GM18861 (cell line): Measurements from ENCODE around the gene PTTG1IP2.
"Not testable (repeated sequence)": the region's sequence is repeated elsewhere in the genome, so short reads cannot be mapped to it uniquely, and the experiment has no call there.

Experiments used
- ATAC-seq: cut with Tn5 transposase; IDR thresholded peaks from one replicate; pipeline ENCODE4 v1.9.1; 2021; ENCODE audit not compliant: unreplicated experiment

PTTG1IP2 gene

DNA sequence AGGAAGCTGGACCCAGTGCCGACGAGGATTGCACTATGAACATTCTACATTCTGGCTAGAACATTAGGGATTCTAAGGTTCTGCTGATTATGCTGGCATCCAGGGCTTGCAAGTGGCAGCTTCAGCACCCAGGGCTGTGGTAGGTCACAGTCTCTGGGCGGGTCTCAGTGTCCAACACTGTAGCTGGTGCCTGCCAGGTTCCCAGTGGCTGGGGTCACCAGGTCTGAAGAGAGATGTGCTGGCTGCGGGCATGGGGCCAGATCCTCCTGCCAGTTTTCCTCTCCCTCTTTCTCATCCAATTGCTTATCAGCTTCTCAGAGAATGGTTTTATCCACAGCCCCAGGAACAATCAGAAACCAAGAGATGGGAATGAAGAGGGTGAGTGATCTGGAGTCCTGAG is at the start of gene PTTG1IP2:
PTTG1IP2 (plus strand) TSS at position 86 of the 400 bp plus-strand sequence; CDS start at position 234, 148 bp downstream.
- ATAC-seq, result no peak

- no peak for ATAC-seq
These were observed 47.8 kb upstream of the PTTG1IP2 start for GRCh38 chr7:90421651-90422050.

DNA sequence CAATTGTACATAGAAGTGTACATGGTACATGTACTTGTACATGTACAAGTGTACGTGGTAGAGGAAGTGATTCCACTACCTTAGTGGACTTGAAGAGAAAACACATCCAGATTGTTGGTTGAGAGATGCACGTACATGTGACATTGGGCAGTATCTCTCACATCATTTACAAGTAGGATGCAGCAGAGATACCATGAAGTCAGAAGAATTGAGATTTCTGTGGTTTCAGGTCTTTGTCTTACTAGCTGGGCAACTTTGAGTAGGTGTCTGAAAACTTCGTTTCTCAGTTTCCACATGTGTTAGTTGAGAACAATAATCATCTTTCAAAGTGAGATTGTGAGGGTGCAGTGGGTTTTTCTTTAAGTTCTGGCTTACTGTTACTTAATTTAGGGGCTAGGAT is 44.7 kb upstream of the PTTG1IP2 start:
- peak; percentile 67 for ATAC-seq

- no peak for ATAC-seq
These were observed 44.1 kb upstream of the PTTG1IP2 start for GRCh38 chr7:90425376-90425775.

GRCh38 chr7:90430614-90431460 is 38.6 kb upstream of the PTTG1IP2 start:
- ATAC-seq, result no peak

- no peak for ATAC-seq
These were observed 36.7 kb upstream of the PTTG1IP2 start for GRCh38 chr7:90432752-90433151.

DNA sequence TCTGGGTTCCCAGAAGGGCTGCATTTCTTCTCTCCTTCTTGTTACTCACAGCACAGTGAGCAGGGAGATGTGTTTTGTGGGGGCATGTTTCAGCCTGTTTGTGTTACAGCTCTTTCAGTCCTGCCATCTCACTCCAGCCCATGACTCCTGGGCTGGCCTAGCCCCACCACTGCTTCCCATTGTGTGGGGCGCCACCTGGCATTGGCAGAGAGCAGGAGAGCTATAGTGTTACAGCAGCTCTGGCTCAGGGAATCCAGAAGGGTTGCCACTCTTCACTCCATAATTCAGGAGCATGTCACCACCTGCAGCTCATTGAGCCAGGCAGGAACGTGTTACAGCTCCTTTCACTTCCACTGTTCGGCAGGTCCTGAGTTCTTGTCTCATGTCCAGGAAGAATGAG is 36.2 kb upstream of the PTTG1IP2 start:
- ATAC-seq, result no peak

- no peak for ATAC-seq
These were observed 23.8 kb upstream of the PTTG1IP2 start for GRCh38 chr7:90445633-90446032.

DNA sequence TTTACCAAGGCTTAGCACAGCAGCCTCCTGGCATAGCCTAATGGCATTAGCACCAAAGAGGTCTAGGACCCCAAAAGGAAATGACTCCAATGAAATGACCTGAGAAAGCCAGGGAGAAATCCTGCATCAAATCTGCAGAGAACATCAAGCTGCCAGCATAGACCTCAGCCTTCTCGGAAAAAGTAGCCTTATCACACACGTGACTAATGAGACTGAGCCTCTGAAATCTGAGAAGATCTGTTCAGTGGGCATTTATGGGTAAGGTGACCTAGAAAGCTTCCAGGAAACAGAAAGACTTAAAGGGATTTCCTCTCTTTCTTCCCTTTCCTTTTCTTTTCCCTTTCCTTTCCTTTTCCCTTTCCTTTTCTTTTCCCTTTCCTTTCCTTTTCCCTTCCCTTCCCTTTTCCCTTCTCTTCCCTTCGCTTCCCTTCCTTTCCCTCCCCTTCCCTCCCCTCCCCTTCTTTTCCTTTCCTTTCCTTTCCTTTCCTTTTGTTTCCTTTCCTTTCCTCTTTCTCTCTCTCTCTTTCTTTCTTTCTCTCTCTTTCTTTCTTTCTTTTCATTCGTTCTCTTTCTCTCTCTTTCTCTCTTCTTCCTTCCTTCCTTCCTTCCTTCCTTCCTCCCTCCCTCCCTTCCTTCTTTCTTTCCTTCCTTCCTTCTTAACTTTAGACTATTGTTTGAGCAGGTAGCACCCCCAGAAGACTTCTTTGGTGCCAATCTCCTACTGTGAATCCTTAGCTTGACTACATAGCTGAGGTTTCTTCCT is 23.1 kb upstream of the PTTG1IP2 start:
- ATAC-seq, result no peak

DNA sequence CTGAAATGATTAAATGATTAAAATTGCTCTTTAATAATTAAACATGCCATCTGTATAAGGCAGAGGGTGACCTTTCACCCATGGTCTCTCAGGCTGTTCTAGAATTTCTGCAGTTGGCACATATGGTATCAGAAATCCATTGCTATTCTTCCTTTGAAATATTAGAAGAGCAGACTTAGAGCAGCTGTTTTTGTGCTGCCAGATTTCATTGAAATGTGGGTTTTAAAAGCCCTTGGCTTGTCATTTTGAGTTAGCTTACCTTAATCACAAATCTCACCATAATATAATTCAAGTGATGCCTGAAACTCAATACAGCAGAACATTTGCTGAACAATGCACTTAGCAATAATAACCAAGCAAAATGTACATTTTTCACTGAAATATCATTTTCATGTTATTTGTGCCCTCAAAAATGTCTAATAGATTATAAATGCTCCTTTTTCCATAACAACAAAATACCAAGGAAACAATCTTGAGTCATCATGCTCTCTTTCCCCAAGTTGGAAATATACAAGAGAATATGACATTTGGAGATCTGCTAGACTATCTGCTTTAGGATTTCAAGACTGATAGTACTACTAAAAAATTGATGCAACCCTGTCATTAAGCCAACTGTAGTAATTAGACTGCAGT is 16.1 kb upstream of the PTTG1IP2 start:
- no peak for ATAC-seq

GRCh38 chr7:90453931-90454330 is 15.5 kb upstream of the PTTG1IP2 start:
- no peak for ATAC-seq

- ATAC-seq, result peak; percentile 93
These were observed 14.0 kb upstream of the PTTG1IP2 start for GRCh38 chr7:90455163-90456030.

GRCh38 chr7:90458104-90458503 is 11.3 kb upstream of the PTTG1IP2 start:
- no peak for ATAC-seq

DNA sequence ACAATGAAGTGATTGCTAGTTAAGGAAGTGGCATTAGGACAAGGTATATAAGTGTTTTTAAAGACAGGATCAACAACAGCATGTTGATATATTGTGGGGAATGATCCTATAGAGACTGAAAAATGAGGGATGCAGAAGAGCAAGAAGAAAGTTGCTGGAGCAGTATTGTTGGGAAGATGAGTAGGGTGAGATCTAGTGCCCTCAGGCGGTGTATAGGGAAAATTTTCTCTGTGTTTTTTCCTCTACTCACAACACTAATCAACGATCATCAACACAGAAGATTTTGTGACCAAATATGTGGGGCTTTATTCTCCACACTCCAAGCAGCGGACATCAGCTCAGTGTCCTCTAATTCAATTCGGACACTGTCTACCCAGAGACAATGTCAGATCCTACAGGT is 9.6 kb upstream of the PTTG1IP2 start:
- no peak for ATAC-seq

GRCh38 chr7:90461219-90461618 is 8.2 kb upstream of the PTTG1IP2 start:
- no peak for ATAC-seq

DNA sequence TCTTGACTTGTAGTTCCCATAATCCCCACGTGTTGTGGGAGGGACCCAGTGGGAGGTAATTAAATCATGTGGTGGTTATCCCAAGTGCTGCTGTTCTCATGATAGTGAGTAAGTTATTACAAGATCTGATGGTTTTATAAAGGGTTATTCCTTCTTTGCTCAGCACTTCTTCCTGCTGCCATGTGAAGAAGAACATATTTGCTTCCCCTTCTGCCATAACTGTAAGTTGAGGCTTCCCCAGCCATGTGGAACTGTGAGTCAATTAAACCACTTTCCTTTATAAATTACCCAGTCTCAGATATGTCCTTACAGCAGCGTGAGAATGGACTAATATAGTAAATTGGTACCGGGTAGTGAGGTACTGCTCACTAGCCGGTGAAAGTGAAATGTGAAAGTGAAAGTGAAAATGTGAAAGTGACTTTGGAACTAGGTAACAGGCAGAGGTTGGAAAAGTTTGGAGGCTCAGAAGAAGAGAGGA is 6.2 kb upstream of the PTTG1IP2 start:
- not testable (repeated sequence) for ATAC-seq

GRCh38 chr7:90465816-90466215 is 3.6 kb upstream of the PTTG1IP2 start:
- ATAC-seq, result no peak

GRCh38 chr7:90472805-90473540 is 3.5 kb downstream of the PTTG1IP2 start:
- ATAC-seq, result no peak

DNA sequence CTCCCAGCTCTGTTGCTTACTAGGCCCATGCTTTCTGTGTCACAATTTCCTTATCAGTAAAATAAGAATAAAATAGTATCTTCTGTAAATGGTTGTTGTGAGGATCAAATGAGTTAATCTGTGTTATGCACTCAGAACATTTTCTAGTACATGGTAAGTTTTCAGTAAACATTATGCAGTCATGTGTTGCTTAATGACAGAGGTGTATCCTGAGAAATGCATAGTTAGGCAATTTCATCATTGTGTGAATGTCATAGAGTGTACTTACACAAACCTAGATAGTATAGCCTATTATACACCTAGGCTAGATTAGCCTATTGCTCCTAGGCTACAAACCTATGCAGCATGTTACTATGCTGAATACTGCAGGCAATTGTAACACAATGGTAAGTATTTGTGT is 4.4 kb downstream of the PTTG1IP2 start:
- ATAC-seq, result no peak
